ENCODE results near the gene LMO3.

DNA sequence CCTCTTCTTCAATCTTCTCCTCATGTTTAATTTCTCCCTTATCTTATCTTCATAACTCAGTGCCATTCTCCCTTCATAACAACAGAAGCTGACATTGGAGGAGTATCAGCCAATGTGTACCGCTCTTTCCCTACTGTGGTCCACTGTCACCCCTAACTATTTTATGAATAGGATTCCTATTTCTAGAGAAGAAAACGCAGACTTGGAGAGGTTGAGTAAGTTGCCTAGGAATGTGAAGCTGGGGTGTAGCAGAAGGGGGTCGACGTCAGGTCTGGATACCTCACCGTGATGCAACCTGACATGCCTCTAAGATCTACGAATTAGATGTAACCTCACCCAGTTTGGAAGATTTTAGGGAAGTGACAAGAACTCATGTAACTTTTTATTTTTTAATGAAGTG is 17.1 kb downstream of the LMO3 start:
- no peak for TF ChIP-seq CTCF (conservative IDR thresholded peaks at IDR 0.05)
- no peak for TF ChIP-seq EZH2 (IDR thresholded peaks at IDR 0.05; ENCODE audit: low read depth)
